Cardiac fibroblast (primary cell): ENCODE results near the gene PHLDA1.
A peak's percentile ranks its signal among the peaks of the same experiment; 100 is the strongest.

ENCODE experiments used
- DNase-seq, 2 donors: peaks; one replicate each; pipeline versions ENCODE4 v3.0.0 to v3.0.0-alpha.2; 2010; ENCODE audit warnings: low read depth in 2 of 2
- H3K4me3 ChIP-seq, 2 donors: replicated peaks in 1 of 2; 1 replicate in 1 of 2; 2 replicates in 1 of 2; pipeline ENCODE4 v1.5.1; 2011; ENCODE audit warnings: low read depth in 2 of 2, low read length in 2 of 2, mild to moderate bottlenecking in 2 of 2, moderate library complexity in 1 of 2
- TF ChIP-seq, protein P1 (sequence below): IDR thresholded peaks from one replicate; pipeline ENCODE4 v1.5.1; 2011; ENCODE audit warnings: low read depth, mild to moderate bottlenecking, low read length, inconsistent platforms

PHLDA1 gene

DNA sequence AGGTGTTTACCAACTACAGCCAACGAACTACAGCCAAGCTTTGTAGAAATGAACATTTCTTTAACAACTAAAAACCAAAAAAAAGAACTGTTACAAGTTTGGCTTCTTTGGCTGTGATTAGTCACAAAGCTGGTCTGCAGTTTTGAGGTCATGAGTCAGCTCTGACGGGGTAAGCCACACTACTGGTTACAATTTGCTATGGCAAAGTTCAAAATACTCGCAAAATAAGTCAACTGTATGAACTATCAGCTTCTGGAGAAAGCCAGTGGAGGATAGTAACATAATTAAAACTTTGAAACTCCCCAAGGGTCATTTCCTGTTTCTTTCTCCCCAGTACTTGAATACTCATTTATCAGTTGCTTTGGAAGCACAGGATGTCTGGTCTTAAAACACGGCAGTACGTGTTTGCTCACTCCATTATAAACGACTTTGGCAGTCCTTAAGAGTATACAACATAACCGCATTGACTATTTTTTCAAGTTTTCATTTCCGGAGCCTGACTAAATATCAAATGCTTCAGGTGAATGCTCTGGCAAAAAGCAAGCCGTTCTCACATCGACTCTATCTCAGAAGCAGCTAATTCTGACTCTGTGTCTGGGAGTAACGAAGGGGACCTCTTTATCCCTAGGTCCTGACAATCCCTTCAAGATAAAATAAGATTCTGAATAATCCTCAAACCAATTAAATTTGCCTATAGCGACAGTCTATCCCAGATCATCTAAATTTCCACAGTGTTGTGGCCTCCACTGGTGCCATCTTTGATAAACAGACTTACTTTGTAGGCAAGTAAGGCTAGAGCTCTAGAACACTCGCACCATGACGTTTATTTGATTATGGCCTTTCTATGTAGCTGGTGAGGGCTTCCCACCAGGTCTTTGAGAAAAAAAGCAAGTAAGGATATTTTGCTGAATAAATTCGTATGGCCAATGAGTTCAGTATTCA, 10.6 kb downstream of the PHLDA1 start:
- TF ChIP-seq, protein P1, sequence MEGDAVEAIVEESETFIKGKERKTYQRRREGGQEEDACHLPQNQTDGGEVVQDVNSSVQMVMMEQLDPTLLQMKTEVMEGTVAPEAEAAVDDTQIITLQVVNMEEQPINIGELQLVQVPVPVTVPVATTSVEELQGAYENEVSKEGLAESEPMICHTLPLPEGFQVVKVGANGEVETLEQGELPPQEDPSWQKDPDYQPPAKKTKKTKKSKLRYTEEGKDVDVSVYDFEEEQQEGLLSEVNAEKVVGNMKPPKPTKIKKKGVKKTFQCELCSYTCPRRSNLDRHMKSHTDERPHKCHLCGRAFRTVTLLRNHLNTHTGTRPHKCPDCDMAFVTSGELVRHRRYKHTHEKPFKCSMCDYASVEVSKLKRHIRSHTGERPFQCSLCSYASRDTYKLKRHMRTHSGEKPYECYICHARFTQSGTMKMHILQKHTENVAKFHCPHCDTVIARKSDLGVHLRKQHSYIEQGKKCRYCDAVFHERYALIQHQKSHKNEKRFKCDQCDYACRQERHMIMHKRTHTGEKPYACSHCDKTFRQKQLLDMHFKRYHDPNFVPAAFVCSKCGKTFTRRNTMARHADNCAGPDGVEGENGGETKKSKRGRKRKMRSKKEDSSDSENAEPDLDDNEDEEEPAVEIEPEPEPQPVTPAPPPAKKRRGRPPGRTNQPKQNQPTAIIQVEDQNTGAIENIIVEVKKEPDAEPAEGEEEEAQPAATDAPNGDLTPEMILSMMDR, result no peak
- peak; percentile 97 to 99 for DNase-seq
- no peak overlapping the region for H3K4me3 ChIP-seq

DNA sequence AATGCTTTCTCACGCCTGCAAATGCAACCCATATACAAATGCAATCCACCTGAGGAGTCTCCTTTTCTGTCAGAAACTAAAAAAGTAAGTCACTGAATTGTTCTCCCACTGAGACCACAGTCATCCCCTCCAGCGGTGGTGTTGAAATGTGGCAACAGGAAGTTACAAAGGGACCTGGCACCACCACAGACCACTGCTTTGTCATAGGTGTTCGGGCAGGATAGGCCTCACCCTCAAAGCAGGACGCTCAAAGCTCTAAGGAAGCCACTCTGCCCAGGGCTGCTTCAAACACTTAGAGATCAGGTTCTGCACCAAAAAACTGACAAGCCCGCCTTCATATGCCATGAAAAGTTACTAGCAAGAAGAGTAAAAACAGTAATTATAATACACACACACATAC, 11.3 kb downstream of the PHLDA1 start:
- DNase-seq, result peak; percentile 69 to 91
- TF ChIP-seq, protein P1, result no peak
- H3K4me3 ChIP-seq, result no peak overlapping the region

DNA sequence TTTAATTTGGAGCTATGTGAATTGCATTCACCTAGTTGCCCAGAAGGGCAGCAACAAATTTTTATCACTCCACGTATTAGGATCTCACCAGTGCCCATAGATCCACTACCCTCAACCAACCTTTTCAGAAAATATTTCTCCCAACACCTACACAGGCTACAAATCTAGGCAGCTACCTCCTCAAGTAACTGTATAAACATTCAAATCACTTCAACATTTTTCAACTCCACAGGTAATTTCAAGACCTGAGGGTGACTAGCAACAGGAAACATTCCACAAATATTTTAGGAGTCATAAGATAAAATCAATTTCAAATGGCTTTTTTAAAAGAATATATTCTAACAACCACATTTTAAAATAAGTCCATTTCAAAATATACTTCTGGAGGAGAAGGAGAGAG, 12.9 kb downstream of the PHLDA1 start:
- TF ChIP-seq, protein P1, result no peak
- no peak overlapping the region for H3K4me3 ChIP-seq
- DNase-seq, result no peak

DNA sequence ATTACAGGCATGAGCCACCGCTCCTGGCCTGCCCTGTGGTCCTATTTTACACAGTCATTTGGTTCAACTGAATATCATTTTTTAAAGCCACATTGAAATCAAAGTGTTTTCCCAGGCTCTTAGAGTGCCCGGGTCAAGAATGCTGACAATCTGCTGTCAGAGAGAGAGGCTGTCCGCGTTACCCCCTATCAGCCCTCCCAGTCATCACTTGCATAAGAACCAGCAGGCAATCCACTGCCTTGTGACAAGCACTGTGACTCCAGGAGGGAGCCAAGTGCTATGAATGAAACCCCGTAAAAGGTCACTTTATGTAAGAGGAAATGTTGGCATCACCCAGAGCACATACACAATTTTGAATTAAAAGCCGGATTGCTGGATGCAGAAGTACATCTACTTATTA, 13.5 kb downstream of the PHLDA1 start:
- TF ChIP-seq, protein P1, result no peak
- DNase-seq, result peak; percentile 54 to 85
- no peak overlapping the region for H3K4me3 ChIP-seq

DNA sequence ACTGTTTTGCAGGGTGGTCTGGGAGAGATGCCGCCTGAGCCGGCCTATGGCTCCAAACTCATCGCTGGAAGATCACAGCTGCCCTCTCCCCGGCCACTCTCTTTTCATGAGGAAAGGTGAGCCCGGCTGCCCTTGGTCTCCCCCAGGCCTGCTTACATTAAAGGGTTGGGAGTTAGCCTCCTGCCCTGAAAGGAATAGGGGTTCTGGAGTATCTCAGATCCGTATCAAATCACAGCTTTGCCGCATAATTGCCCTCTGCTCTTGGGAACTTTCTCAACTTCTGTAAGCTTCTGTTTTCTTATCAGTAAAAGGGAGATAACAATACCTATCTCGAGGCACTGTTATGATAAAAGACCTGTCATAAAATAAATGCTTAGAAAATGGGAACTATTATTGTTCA, 17.6 kb downstream of the PHLDA1 start:
- DNase-seq, result no peak

DNA sequence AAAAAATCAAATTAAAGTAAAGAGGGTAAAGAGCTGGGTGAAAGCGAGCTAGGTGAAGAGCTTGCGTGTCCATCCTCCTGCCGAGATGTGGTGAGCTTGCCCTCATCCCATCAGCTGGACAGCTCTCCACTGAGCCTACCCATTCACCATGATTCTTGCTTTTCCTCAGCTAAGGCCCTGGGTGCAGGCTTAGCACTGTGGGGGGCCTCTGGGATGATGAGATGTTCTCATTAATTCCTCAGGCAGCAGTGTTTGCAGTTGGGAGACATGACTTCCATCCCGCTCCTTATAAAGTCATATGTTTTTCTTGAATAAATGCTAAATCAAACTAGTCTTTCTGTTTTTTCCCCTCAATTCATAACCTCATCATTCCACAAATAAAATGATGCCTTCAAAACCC, 18.0 kb downstream of the PHLDA1 start:
- TF ChIP-seq, protein P1, result no peak
- H3K4me3 ChIP-seq, result no peak overlapping the region

More for the DNA sequence above, 17.6 kb downstream of the PHLDA1 start:
- H3K4me3 ChIP-seq, result no peak overlapping the region
- TF ChIP-seq, protein P1, result no peak

DNA sequence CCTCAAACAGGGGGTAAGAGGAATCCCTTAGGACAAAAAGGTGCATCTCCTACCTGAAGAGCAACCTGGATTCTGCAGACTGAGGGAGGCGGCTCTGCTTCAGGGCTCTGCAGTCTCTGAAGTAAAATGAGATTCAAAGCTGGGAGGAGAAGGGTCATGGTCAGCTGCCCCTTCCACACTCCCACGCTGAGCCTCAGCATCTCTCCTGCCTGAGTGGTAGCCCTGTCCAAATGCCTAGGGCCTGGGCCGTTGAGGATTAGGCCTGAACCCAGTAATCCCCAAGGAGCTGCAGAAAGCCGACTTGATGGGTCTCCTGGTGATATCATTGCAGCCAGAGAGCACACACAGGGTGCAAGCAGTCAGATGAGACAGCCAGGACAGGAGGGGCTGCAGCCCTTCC, 18.9 kb downstream of the PHLDA1 start:
- H3K4me3 ChIP-seq, result no peak overlapping the region
- TF ChIP-seq, protein P1, result no peak
- DNase-seq, result no peak

More for the DNA sequence above, 18.0 kb downstream of the PHLDA1 start:
- no peak for DNase-seq
